ENCODE data around the gene SLC35E1. TPM values are rescaled to one million over a fixed set of nuclear protein-coding genes. Genes with fewer than 3 reads are reported as not detected.

Gene SLC35E1
- polyA plus RNA-seq, 1 experiment, result 55.6 TPM

DNA sequence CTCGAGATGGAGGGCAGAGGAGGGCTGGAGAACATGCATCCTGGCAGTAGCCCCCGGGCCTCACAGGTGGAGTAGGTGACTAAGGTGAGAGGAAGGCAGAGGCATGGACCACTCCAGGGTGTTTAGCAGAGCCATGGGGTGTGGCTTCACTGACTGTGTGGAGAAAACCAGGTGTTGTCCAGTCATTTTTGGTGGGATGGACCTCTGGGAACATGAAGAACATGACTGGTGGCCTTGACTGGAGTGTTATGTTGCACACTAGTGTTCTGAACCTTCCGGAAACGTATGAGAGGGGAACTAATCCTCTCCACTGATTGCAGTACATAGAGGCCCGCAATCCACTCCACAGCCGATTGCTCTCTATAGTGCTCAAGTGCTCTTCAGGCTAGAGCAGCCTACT lies 38.9 kb upstream of the SLC35E1 start:
- no peaks in the 10 kb centered on the region for H3K36me3 ChIP-seq (ENCODE audit: control insufficient read depth, insufficient read depth, low read length)
- no peak for DNase-seq (ENCODE audit: low read depth)
- CTCF ChIA-PET, result no interaction called here
- no peaks in the 10 kb centered on the region for H3K27me3 ChIP-seq (ENCODE audit: control insufficient read depth, insufficient read depth, low read length)
- POLR2A ChIA-PET, result no interaction called here
- TF ChIP-seq, protein P1, sequence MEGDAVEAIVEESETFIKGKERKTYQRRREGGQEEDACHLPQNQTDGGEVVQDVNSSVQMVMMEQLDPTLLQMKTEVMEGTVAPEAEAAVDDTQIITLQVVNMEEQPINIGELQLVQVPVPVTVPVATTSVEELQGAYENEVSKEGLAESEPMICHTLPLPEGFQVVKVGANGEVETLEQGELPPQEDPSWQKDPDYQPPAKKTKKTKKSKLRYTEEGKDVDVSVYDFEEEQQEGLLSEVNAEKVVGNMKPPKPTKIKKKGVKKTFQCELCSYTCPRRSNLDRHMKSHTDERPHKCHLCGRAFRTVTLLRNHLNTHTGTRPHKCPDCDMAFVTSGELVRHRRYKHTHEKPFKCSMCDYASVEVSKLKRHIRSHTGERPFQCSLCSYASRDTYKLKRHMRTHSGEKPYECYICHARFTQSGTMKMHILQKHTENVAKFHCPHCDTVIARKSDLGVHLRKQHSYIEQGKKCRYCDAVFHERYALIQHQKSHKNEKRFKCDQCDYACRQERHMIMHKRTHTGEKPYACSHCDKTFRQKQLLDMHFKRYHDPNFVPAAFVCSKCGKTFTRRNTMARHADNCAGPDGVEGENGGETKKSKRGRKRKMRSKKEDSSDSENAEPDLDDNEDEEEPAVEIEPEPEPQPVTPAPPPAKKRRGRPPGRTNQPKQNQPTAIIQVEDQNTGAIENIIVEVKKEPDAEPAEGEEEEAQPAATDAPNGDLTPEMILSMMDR (IDR thresholded peaks at IDR 0.05; ENCODE audit: insufficient read depth, low read depth, low read length), result no peak
- H3K4me3 ChIP-seq (ENCODE audit: low read depth, low read length), result no peak overlapping the region

DNA sequence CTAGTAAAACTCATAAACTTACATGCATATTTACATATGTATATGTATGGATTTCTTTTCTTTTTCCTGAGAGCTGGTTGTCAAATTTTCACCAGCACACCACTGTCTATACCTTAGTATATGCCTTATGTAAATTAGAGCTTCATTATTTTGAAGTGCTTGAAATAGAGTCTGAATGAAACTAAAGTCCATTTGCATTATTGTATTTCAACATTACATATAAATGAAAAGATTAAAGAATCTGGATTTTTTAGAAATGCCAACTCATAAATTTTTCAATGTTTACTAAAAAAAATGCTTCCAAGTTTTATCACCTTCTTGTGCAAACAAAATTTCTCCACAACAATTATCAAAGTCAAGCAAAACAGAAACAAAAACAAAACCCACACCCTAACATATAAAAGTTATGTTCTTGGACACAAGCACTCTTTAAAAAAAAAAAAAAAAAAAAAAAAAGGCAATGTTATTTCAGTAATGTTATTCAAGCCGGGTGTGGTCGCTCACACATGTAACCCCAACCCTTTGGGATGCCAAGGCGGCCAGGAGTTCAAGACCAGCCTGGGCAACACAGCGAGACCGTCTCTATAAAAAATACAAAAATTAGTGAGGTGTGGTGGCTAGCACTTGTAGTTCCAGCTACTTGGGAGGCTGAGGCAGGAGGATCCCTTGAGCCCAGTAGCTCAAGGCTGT lies 37.4 kb upstream of the SLC35E1 start:
- H3K4me3 ChIP-seq (ENCODE audit: low read depth, low read length), result no peak overlapping the region
- ChIA-PET CTCF (no interaction called here), POLR2A (no interaction called here)
- DNase-seq (ENCODE audit: low read depth), result no peak
- TF ChIP-seq, protein P1 (IDR thresholded peaks at IDR 0.05; ENCODE audit: insufficient read depth, low read depth, low read length), result no peak
- no peaks in the 10 kb centered on the region for H3K36me3 ChIP-seq (ENCODE audit: control insufficient read depth, insufficient read depth, low read length)
- H3K27me3 ChIP-seq (ENCODE audit: control insufficient read depth, insufficient read depth, low read length), result no peaks in the 10 kb centered on the region

DNA sequence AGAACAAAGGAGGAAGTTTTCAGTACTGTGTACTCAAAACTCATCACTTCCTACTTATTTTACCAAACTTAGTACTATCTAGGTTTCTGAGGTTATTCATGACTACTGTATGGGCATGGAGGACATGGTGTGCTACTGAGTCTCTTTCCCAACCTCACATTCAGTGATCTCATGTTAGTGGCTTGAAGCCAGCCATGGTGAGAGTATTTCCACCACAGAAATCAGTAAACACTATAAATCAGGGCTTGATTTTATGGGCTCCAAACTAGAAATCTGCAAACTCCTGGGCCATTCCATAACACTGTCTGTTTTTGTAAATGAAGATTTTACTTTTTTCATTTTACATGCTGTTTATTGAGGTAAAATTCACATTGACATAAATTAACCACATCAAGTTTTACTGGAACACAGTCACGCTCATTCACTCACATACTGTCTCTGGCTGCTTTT lies 36.1 kb upstream of the SLC35E1 start:
- no peaks in the 10 kb centered on the region for H3K36me3 ChIP-seq (ENCODE audit: control insufficient read depth, insufficient read depth, low read length)
- TF ChIP-seq, protein P1 (IDR thresholded peaks at IDR 0.05; ENCODE audit: insufficient read depth, low read depth, low read length), result no peak
- H3K4me3 ChIP-seq (ENCODE audit: low read depth, low read length), result no peak overlapping the region
- no peaks in the 10 kb centered on the region for H3K27me3 ChIP-seq (ENCODE audit: control insufficient read depth, insufficient read depth, low read length)
- ChIA-PET CTCF (no interaction called here), POLR2A (no interaction called here)
- DNase-seq (ENCODE audit: low read depth), result peak; percentile 88

DNA sequence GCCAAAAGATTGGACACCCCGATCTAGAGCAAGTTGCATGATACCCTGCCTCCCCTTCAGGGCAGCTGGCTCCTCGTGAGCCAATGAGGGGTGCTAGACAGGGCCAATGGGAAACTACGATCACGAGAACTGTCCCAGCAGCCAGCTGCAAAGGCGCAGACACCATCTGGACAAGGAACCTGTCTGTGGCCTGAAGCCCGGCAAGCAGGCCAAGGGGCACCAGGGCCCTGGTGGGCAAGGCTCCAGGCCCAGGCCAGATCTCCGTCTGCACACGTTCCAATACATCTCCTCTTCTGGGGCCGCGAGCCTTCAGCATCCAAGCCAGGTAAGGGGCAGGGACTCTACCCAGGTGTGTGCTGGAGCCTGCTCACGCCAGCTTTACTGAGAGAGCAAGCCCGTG lies 35.6 kb upstream of the SLC35E1 start:
- H3K27me3 ChIP-seq (ENCODE audit: control insufficient read depth, insufficient read depth, low read length), result no peaks in the 10 kb centered on the region
- ChIA-PET CTCF (no interaction called here), POLR2A (no interaction called here)
- TF ChIP-seq, protein P1 (IDR thresholded peaks at IDR 0.05; ENCODE audit: insufficient read depth, low read depth, low read length), result no peak
- DNase-seq (ENCODE audit: low read depth), result no peak
- no peak overlapping the region for H3K4me3 ChIP-seq (ENCODE audit: low read depth, low read length)
- no peaks in the 10 kb centered on the region for H3K36me3 ChIP-seq (ENCODE audit: control insufficient read depth, insufficient read depth, low read length)

DNA sequence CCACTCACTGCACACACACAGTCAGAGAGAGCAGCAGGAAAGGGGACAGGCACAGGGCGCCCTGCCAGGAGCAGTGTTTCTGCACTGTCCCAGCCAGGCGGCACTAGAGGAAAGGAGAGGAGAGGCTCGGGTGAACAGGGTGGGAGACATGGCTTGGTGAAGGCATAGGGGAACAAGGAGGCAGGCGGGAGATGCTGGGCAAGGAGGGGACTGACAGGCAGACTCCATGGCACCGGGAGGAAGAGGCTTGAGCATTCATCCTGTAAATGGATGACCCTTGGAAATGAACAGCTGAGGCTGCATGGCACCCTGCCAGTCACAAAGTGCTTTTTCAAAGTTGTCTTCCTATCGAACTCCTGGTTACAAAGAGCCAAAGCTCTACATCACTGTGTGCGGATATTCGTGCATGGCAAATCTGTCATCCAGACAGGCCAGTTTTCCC lies 33.4 kb upstream of the SLC35E1 start:
- POLR2A ChIA-PET, result no interaction called here

More for the DNA sequence above, 33.4 kb upstream of the SLC35E1 start:
- TF ChIP-seq, protein P1 (IDR thresholded peaks at IDR 0.05; ENCODE audit: insufficient read depth, low read depth, low read length), result no peak
- CTCF ChIA-PET, result interaction anchor here (1.1 kb wide), 1 partner anchor 42 kb away, joined by 4 read pairs; no protein-coding TSS in a partner anchor
- Histone ChIP-seq H3K27me3 (ENCODE audit: control insufficient read depth, insufficient read depth, low read length) (no peaks in the 10 kb centered on the region), H3K36me3 (ENCODE audit: control insufficient read depth, insufficient read depth, low read length) (no peaks in the 10 kb centered on the region), H3K4me3 (ENCODE audit: low read depth, low read length) (no peak overlapping the region)
- no peak for DNase-seq (ENCODE audit: low read depth)

All from BJ (cell line).